Esophagus muscularis mucosa (tissue), 4 donors: ENCODE measurements around the gene INO80D.

Experiments
- CTCF ChIP-seq, 3 experiments: fragments of 200-600 bp in 2 of 3; fragments of 450-650 bp in 1 of 3; sonication (generic) in 2 of 3; IDR thresholded peaks; one replicate each; pipeline ENCODE4 v1.5.1; 2017 to 2019; ENCODE audit warnings: antibody characterized with exemption in 3 of 3, mild to moderate bottlenecking in 2 of 3, moderate library complexity in 1 of 3
- EP300 ChIP-seq: sonication (generic); formaldehyde crosslinking; IDR thresholded peaks from one replicate; pipeline ENCODE4 v1.6.1; 2017; ENCODE audit warnings: antibody characterized with exemption
- POLR2A ChIP-seq: fragments of 450-650 bp; IDR thresholded peaks from one replicate; pipeline ENCODE4 v1.6.1; 2017; ENCODE audit warnings: antibody characterized with exemption, moderate library complexity, mild to moderate bottlenecking, low read depth
- POLR2AphosphoS5 ChIP-seq, 2 donors: sonication (generic); formaldehyde crosslinking; IDR thresholded peaks; one replicate each; pipeline ENCODE4 v1.6.1; 2017; ENCODE audit warnings: antibody characterized with exemption in 2 of 2

GRCh38 chr2:206127656-206128055, 41.7 kb upstream of the INO80D start:
- TF ChIP-seq CTCF (IDR thresholded peaks at IDR 0.05) (no peak), POLR2A (no peak), POLR2AphosphoS5 (IDR thresholded peaks at IDR 0.05) (no peak), EP300 (no peak)
